ENCODE measurements around the gene KHDRBS2. TPM values are rescaled to one million over a fixed set of nuclear protein-coding genes. Genes with fewer than 3 reads are reported as not detected.

The KHDRBS2 gene
- total and polyA plus RNA-seq, 2 of the 13 experiments (the other 11 are each of a cell fraction or from before 2014, with no cell fraction given), result not detected

DNA sequence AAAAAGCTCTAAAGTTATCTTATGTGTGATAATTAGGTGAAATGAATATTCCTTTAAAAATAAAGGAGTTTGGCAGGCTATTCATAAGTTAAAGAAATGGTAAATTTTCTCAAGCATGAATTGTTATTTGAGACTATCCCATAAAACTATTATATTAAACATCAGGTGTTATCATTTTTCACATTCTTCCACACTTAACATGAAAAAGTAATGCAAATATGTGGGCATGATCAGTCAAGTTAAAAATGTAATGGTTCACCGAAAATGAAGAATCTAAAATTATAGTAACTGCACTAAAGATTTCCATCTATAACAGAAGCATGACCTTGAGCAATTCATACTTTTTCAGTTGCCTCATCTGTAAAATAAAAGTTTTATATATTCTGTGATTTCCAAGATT lies 110.8 kb downstream of the KHDRBS2 start (continued):
- TF ChIP-seq, protein P1, sequence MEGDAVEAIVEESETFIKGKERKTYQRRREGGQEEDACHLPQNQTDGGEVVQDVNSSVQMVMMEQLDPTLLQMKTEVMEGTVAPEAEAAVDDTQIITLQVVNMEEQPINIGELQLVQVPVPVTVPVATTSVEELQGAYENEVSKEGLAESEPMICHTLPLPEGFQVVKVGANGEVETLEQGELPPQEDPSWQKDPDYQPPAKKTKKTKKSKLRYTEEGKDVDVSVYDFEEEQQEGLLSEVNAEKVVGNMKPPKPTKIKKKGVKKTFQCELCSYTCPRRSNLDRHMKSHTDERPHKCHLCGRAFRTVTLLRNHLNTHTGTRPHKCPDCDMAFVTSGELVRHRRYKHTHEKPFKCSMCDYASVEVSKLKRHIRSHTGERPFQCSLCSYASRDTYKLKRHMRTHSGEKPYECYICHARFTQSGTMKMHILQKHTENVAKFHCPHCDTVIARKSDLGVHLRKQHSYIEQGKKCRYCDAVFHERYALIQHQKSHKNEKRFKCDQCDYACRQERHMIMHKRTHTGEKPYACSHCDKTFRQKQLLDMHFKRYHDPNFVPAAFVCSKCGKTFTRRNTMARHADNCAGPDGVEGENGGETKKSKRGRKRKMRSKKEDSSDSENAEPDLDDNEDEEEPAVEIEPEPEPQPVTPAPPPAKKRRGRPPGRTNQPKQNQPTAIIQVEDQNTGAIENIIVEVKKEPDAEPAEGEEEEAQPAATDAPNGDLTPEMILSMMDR (CRISPR knock-in tag; IDR thresholded peaks at IDR 0.05), result no peak
- TF ChIP-seq RBM39 (IDR thresholded peaks at IDR 0.05; ENCODE audit: low read depth, low read length, poor library complexity, severe bottlenecking), result no peak
- TF ChIP-seq CENPT (CRISPR knock-in tag; IDR thresholded peaks at IDR 0.05; ENCODE audit: low read depth), result no peak
- no peak for TF ChIP-seq SALL1 (CRISPR knock-in tag; IDR thresholded peaks at IDR 0.05)
- TF ChIP-seq ZNF747 (CRISPR knock-in tag; IDR thresholded peaks at IDR 0.05; ENCODE audit: borderline replicate concordance), result no peak
- TF ChIP-seq ZNF674 (CRISPR knock-in tag; IDR thresholded peaks at IDR 0.05; ENCODE audit: low read depth), result no peak
- TF ChIP-seq ZKSCAN8 (CRISPR knock-in tag; IDR thresholded peaks at IDR 0.05; ENCODE audit: borderline replicate concordance), result no peak
- TF ChIP-seq, protein P2, sequence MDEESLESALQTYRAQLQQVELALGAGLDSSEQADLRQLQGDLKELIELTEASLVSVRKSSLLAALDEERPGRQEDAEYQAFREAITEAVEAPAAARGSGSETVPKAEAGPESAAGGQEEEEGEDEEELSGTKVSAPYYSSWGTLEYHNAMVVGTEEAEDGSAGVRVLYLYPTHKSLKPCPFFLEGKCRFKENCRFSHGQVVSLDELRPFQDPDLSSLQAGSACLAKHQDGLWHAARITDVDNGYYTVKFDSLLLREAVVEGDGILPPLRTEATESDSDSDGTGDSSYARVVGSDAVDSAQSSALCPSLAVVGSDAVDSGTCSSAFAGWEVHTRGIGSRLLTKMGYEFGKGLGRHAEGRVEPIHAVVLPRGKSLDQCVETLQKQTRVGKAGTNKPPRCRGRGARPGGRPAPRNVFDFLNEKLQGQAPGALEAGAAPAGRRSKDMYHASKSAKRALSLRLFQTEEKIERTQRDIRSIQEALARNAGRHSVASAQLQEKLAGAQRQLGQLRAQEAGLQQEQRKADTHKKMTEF (CRISPR knock-in tag; IDR thresholded peaks at IDR 0.05), result no peak
- no peak for TF ChIP-seq ZNF430 (CRISPR knock-in tag; IDR thresholded peaks at IDR 0.05)

DNA sequence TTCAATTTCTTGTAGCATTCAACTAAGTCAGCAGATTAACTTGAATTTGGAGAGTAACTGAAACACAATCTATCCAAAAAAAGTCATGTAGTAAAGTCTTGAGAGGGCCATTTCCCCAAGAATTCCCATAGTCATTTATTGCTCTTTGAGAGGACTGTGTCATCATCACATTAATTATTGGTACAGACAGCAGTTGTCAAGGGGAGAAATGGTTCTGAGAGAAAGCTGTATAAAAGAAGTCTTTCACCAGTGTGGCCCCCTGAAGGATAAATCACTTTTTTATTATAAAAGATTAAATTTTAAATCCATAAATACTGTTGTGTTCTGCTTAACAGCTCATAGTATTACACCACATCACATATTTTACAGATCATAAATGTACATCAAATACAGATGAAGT lies 111.5 kb downstream of the KHDRBS2 start:
- no peak overlapping the region for H3K4me2 ChIP-seq (ENCODE audit: low read depth, low read length)
- no peaks in the 10 kb centered on the region; a peak in 1 of 5 replicates for H3K27me3 ChIP-seq (ENCODE audit: control insufficient read depth in 1 of 2, insufficient read depth in 2 of 2, low read length in 2 of 2)
- H3K27ac ChIP-seq (ENCODE audit: extremely low read length, insufficient read depth, low read length), result no peak overlapping the region
- H3K36me3 ChIP-seq (replicated peaks in 1 of 2; ENCODE audit: control insufficient read depth in 1 of 2, insufficient read depth in 2 of 2, low read length in 2 of 2), result no peaks in the 10 kb centered on the region
- ChIA-PET POLR2A (no interaction called here), CTCF (ENCODE audit: low intra/inter-chr PET ratio, low total read pairs) (no interaction called here)
- in situ Hi-C loops (cut with HindIII; ENCODE audit: extremely low pct_ligation_motif_present, low pct_unique_long_range_greater_than_20kb), result no loop called here
- no peaks in the 10 kb centered on the region for H3K9me3 ChIP-seq (ENCODE audit: low read length)
- DNase-seq (ENCODE audit: low spot score) (no peak), ATAC-seq (no peak), FAIRE-seq (no peak)
- no peak overlapping the region for H3K9ac ChIP-seq (ENCODE audit: insufficient read depth, low read depth, low read length)
- no peaks in the 10 kb centered on the region for H3K79me2 ChIP-seq (ENCODE audit: insufficient read depth, low read length)
- no peak overlapping the region for H2AFZ ChIP-seq (ENCODE audit: low read length)
- H3K4me1 ChIP-seq (ENCODE audit: insufficient read depth, low read length), result no peaks in the 10 kb centered on the region
- H4K20me1 ChIP-seq (ENCODE audit: insufficient read depth, low read length), result no peaks in the 10 kb centered on the region
- no TSS peak for BruUV-seq (replicated peaks)
- intact Hi-C loops (cut with micrococcal nuclease; ENCODE audit: unreplicated experiment), result no loop called here
- H3K4me3 ChIP-seq (replicated peaks in 1 of 3; ENCODE audit: insufficient read depth in 1 of 3, low read depth in 2 of 3, low read length in 3 of 3), result no peak overlapping the region
- TF ChIP-seq PRMT3 (CRISPR knock-in tag; IDR thresholded peaks at IDR 0.05; ENCODE audit: borderline replicate concordance, low read depth) (no peak), CENPT (CRISPR knock-in tag; IDR thresholded peaks at IDR 0.05; ENCODE audit: low read depth) (no peak), RFXANK (CRISPR knock-in tag; IDR thresholded peaks at IDR 0.05) (no peak)
- TF ChIP-seq, protein P3, sequence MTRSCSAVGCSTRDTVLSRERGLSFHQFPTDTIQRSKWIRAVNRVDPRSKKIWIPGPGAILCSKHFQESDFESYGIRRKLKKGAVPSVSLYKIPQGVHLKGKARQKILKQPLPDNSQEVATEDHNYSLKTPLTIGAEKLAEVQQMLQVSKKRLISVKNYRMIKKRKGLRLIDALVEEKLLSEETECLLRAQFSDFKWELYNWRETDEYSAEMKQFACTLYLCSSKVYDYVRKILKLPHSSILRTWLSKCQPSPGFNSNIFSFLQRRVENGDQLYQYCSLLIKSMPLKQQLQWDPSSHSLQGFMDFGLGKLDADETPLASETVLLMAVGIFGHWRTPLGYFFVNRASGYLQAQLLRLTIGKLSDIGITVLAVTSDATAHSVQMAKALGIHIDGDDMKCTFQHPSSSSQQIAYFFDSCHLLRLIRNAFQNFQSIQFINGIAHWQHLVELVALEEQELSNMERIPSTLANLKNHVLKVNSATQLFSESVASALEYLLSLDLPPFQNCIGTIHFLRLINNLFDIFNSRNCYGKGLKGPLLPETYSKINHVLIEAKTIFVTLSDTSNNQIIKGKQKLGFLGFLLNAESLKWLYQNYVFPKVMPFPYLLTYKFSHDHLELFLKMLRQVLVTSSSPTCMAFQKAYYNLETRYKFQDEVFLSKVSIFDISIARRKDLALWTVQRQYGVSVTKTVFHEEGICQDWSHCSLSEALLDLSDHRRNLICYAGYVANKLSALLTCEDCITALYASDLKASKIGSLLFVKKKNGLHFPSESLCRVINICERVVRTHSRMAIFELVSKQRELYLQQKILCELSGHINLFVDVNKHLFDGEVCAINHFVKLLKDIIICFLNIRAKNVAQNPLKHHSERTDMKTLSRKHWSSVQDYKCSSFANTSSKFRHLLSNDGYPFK (CRISPR knock-in tag; IDR thresholded peaks at IDR 0.05; ENCODE audit: borderline replicate concordance), result no peak

Data from HepG2 (cell line).